ENCODE results near the gene SUN1.
"Not testable (repeated sequence)": the region's sequence is repeated elsewhere in the genome, so short reads cannot be mapped to it uniquely, and the experiment has no call there.

The SUN1 gene

DNA sequence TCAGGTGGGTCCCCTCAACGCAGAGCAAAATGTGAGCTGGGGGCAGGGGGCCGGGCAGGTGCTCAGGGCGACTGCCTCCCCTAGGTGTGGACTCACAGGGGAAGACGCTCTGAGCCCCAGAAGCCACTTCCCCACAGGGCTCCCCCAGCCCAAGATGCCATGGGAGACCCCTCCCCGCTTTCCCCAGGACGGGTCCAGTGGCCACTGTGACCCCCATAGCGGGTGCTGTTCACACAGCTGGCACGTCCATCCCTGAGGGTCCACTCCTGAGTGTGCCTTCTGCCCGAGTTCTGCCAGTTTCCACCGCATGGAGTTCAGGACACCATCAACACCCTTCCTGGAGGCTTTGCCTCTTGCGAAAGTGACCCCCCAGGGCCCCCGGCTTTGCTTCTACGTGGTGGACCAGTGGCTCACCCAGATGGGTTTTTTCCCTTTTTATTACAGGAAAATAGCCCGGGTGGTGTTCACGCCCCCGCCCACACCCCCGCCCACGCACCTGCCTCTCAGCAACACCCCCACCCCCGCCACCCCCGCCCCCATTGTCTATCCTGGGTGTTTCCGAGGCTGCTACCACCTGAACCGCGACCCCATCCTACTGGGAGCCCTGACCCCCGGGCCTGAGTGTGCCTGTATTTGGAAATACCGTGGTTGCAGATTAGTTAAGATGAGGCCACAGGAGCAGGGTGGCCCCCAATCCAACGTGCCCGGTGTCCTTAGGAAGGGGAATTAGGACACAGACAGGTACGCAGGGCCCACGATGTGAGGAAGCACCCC, 90.2 kb downstream of the SUN1 start:
- DNase-seq = no peak

DNA sequence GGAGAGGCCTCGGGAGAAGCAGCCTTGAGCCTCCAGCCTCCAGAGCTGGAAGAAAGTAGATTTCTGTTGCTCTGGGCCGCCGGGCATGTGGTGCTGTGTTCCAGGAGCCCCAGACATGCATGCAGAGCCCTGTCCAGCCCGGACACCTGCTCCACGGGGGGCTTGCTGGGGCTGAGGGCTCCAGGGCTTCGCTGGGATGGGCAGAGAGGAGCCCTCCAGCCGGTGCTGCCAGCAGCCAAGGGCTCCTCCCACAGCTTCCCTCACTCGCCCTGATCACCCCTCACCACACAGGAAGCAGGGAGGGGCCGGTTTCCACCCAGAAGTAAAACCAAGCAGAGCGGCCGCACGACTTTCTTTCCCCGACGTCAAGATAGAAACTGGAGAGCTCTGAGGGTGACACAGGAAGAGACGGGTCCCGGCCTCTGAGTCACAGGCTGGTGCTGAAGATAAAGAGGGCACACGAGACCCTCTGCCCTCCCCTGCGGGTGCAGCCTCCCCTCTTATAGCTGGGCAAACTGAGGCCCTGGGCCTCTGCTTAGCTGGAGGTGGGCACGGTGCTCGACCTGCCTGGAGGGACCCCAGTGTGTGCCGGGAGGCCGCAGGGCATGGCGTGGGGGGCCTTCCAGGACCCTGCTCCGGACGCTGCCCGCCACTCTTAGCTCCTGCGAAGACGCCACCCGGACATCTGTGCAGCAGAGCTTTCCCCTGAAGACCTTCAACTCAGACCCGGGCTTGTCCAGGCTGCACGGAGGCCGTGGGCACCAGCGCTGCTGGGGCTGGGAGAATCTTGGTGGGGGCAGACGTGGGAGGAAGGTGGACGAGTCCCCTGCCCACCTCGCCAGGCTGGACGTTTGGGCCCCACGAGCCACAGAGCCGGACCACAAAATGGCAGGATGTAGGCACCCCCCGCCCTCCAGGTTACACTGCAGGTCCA, 91.1 kb downstream of the SUN1 start:
- DNase-seq = peak; percentile 21

DNA sequence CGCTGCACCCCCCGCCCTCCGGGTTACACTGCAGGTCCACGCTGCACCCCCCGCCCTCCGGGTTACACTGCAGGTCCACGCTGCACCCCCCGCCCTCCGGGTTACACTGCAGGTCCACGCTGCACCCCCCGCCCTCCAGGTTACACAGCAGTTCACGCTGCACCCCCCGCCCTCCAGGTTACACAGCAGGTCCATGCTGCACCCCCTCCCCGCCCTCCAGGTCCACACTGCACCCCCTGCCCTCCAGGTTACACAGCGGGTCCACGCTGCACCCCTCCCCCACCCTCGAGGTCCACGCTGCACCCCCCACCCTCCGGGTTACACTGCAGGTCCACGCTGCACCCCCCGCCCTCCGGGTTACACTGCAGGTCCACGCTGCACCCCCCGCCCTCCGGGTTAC, 91.8 kb downstream of the SUN1 start:
- DNase-seq = not testable (repeated sequence)

Measured in fibroblast of skin of abdomen (primary cell).